IMR-90 (cell line): ENCODE measurements around the gene ACOXL. TPM values are rescaled to one million over a fixed set of nuclear protein-coding genes. Genes with fewer than 3 reads are reported as not detected.
A peak's percentile ranks its signal among the peaks of the same experiment; 100 is the strongest.

Source experiments
- ATAC-seq: fragments of 200-7000 bp; cut with Tn5 transposase; 2 replicates; pipeline ENCODE4 v1.9.1; 2020; ENCODE audit warnings: low read depth, mild to moderate bottlenecking, moderate library complexity
- BruUV-seq: library from RNA; stranded (reverse); fragments of 400-500 nt; replicated peaks from 2 replicates; lab custom pipeline; 2021; lab: Mats Ljungman, UMichigan
- CTCF ChIA-PET: fragments of 300-600 bp; formaldehyde crosslinking; extraction: SDS; loops from one replicate; lab custom pipeline; 2021; ENCODE audit warnings: antibody characterized with exemption; lab: Yijun Ruan, JAX
- POLR2A ChIA-PET: fragments of 300-600 bp; sonication (Branson Sonifier 250); formaldehyde crosslinking; loops from one replicate; lab custom pipeline; 2022; ENCODE audit warnings: antibody characterized with exemption; ENCODE audit not compliant: unreplicated experiment; lab: Charles Lee
- DNase-seq: peaks from one replicate; pipeline ENCODE4 v3.0.0; 2013
- H2AFZ ChIP-seq: replicated peaks from 2 replicates; pipeline ENCODE3; 2013; ENCODE audit warnings: low read length, mild to moderate bottlenecking; ENCODE audit not compliant: poor library complexity
- H2AK5ac ChIP-seq: 2 replicates; pipeline ENCODE4 v1.6.1; 2013; ENCODE audit warnings: low read depth, low read length, inconsistent platforms
- H2AK9ac ChIP-seq: replicated peaks from 2 replicates; pipeline ENCODE3; 2013; ENCODE audit warnings: mild to moderate bottlenecking, low read depth, low read length, moderate library complexity; ENCODE audit not compliant: poor library complexity
- H2BK120ac ChIP-seq: 2 replicates; pipeline ENCODE4 v1.6.1; 2013; ENCODE audit warnings: low read depth, low read length, inconsistent platforms
- H2BK15ac ChIP-seq: 3 replicates; pipeline ENCODE4 v1.6.1; 2013; ENCODE audit warnings: low read depth, low read length, inconsistent platforms
- H2BK20ac ChIP-seq: 2 replicates; pipeline ENCODE4 v1.6.1; 2013; ENCODE audit warnings: low read depth, mild to moderate bottlenecking, inconsistent platforms, low read length, moderate library complexity
- H2BK5ac ChIP-seq: 2 replicates; pipeline ENCODE4 v1.6.1; 2013; ENCODE audit warnings: mild to moderate bottlenecking, low read depth, low read length, inconsistent platforms; ENCODE audit not compliant: poor library complexity, severe bottlenecking
- H3K14ac ChIP-seq: replicated peaks from 2 replicates; pipeline ENCODE4 v1.6.1; 2013; ENCODE audit warnings: low read depth, low read length, inconsistent platforms
- H3K18ac ChIP-seq: 2 replicates; pipeline ENCODE4 v1.6.1; 2013; ENCODE audit warnings: low read depth, low read length, control low read depth
- H3K23ac ChIP-seq: 2 replicates; pipeline ENCODE4 v1.6.1; 2013; ENCODE audit warnings: low read depth, low read length, inconsistent platforms
- H3K27ac ChIP-seq: 2 replicates; pipeline ENCODE4 v1.5.1; 2013; ENCODE audit warnings: mild to moderate bottlenecking, control low read depth, low read length; ENCODE audit not compliant: insufficient read depth
- H3K27me3 ChIP-seq: 2 replicates; pipeline ENCODE4 v1.6.1; 2013; ENCODE audit warnings: low read length; ENCODE audit not compliant: control insufficient read depth, insufficient read depth
- H3K36me3 ChIP-seq: 2 replicates; pipeline ENCODE4 v1.6.1; 2013; ENCODE audit warnings: low read length, mixed read lengths; ENCODE audit not compliant: control insufficient read depth, insufficient read depth
- H3K4ac ChIP-seq: 2 replicates; pipeline ENCODE4 v1.6.1; 2013; ENCODE audit warnings: low read depth, low read length, inconsistent platforms
- H3K4me1 ChIP-seq: 2 replicates; pipeline ENCODE4 v1.6.1; 2013; ENCODE audit warnings: low read length, mixed read lengths; ENCODE audit not compliant: control insufficient read depth, insufficient read depth
- H3K4me2 ChIP-seq: 2 replicates; pipeline ENCODE4 v1.6.1; 2013; ENCODE audit warnings: low read depth, mild to moderate bottlenecking, control low read depth, low read length, moderate library complexity
- H3K4me3 ChIP-seq: 2 replicates; pipeline ENCODE4 v1.5.1; 2013; ENCODE audit warnings: low read depth, mild to moderate bottlenecking, control low read depth, low read length, moderate library complexity; ENCODE audit not compliant: insufficient read depth
- H3K56ac ChIP-seq: 2 replicates; pipeline ENCODE4 v1.6.1; 2013; ENCODE audit warnings: low read length, inconsistent platforms; ENCODE audit not compliant: insufficient read depth; ENCODE audit errors: extremely low read depth
- H3K79me1 ChIP-seq, 2 experiments: 2 replicates each; pipeline ENCODE4 v1.6.1; 2013; ENCODE audit warnings: low read length in 2 of 2, inconsistent platforms in 1 of 2, low read depth in 1 of 2
- H3K9ac ChIP-seq: 2 replicates; pipeline ENCODE4 v1.6.1; 2013; ENCODE audit warnings: low read depth, low read length, control low read depth
- H3K9me1 ChIP-seq: 2 replicates; pipeline ENCODE4 v1.6.1; 2013; ENCODE audit warnings: low read length, inconsistent platforms; ENCODE audit not compliant: insufficient read depth
- H3K9me3 ChIP-seq: 2 replicates; pipeline ENCODE4 v1.6.1; 2013; ENCODE audit warnings: low read length; ENCODE audit not compliant: control insufficient read depth, insufficient read depth
- H4K20me1 ChIP-seq: 2 replicates; pipeline ENCODE4 v1.6.1; 2013; ENCODE audit warnings: low read length, inconsistent platforms; ENCODE audit not compliant: insufficient read depth
- H4K5ac ChIP-seq: 2 replicates; pipeline ENCODE4 v1.6.1; 2013; ENCODE audit warnings: mild to moderate bottlenecking, low read depth, low read length, control low read depth
- H4K8ac ChIP-seq, 2 experiments: 2 replicates each; pipeline ENCODE4 v1.6.1; 2013; ENCODE audit warnings: low read depth in 2 of 2, low read length in 2 of 2, control low read depth in 1 of 2, inconsistent platforms in 1 of 2
- H4K91ac ChIP-seq: 2 replicates; pipeline ENCODE4 v1.6.1; 2013; ENCODE audit warnings: low read depth, low read length, inconsistent platforms; ENCODE audit not compliant: insufficient read depth
- ELK1 ChIP-seq: fragments of 150-350 bp; IDR thresholded peaks from 2 replicates; pipeline ENCODE4 v1.6.1; 2016; ENCODE audit warnings: low read depth, mild to moderate bottlenecking, low read length, moderate library complexity, borderline replicate concordance
- MAZ ChIP-seq: IDR thresholded peaks from 2 replicates; pipeline ENCODE4 v1.6.1; 2012; ENCODE audit warnings: low read depth, mild to moderate bottlenecking, low read length, improper control_type of control experiment, moderate library complexity, borderline replicate concordance
- MXI1 ChIP-seq: IDR thresholded peaks from 2 replicates; pipeline ENCODE4 v1.6.1; 2012; ENCODE audit warnings: low read depth, mild to moderate bottlenecking, low read length, moderate library complexity, borderline replicate concordance
- RCOR1 ChIP-seq: IDR thresholded peaks from 2 replicates; pipeline ENCODE4 v1.6.1; 2012; ENCODE audit warnings: mild to moderate bottlenecking, low read length, improper control_type of control experiment; ENCODE audit not compliant: insufficient replicate concordance
- RFX5 ChIP-seq: IDR thresholded peaks from 2 replicates; pipeline ENCODE4 v1.8.0; 2012; ENCODE audit warnings: low read depth, mild to moderate bottlenecking, low read length, moderate library complexity
- SMC3 ChIP-seq: fragments of 150-350 bp; IDR thresholded peaks from 2 replicates; pipeline ENCODE4 v1.6.1; 2016; ENCODE audit warnings: low read depth, mild to moderate bottlenecking, antibody characterized with exemption, low read length, moderate library complexity
- dilution Hi-C: fragments of 300-500 bp; cut with HindIII; formaldehyde crosslinking; loops from one replicate; pipeline ENCODE4 v1.14.3; 2018; ENCODE audit warnings: low sequenced_read_pairs; ENCODE audit not compliant: unreplicated experiment
- in situ Hi-C: fragments of 300-500 bp; cut with MboI; formaldehyde crosslinking; loops from 3 replicates; pipeline ENCODE4 v1.14.3; 2019; ENCODE audit warnings: low sequenced_read_pairs, inconsistent platforms, mixed read lengths
- intact Hi-C: fragments of 100-400 bp; cut with micrococcal nuclease; formaldehyde crosslinking; loops from 2 replicates; pipeline ENCODE4 v1.10.0; 2022
- polyA plus RNA-seq, 3 experiments: library from polyadenylated mRNA; depleted of rRNA; stranded (reverse); fragments of >200 nt; gene quantifications; 2 replicates each; pipeline ENCODE4 v1.2.3, GENCODE V29; 2012; ENCODE audit warnings: low replicate concordance in 1 of 3
- total RNA-seq: library from RNA; depleted of rRNA; stranded (reverse); fragments of >200 nt; gene quantifications from 2 replicates; pipeline ENCODE4 v1.2.3, GENCODE V29; 2012

Gene ACOXL
- total and polyA plus RNA-seq, 2 of the 4 experiments (the other 2 are of a cell fraction) = not detected

- Histone ChIP-seq H4K91ac (no peak overlapping the region), H2BK120ac (no peak overlapping the region), H4K8ac (no peak overlapping the region), H3K18ac (no peak overlapping the region), H2AK5ac (no peak overlapping the region), H3K4ac (no peak overlapping the region), H2BK20ac (no peak overlapping the region), H2AK9ac (no peak overlapping the region), H3K4me3 (no peak overlapping the region), H3K56ac (no peak overlapping the region), H3K14ac (no peak overlapping the region), H3K4me1 (no peaks in the 10 kb centered on the region), H2BK15ac (no peak overlapping the region), H3K27me3 (peaks cover 7% of the 10 kb centered on the region), H3K9me3 (no peaks in the 10 kb centered on the region), H2BK5ac (no peak overlapping the region), H3K36me3 (no peaks in the 10 kb centered on the region), H4K5ac (no peak overlapping the region), H3K23ac (no peak overlapping the region), H3K4me2 (no peak overlapping the region), H3K9ac (no peak overlapping the region), H3K9me1 (no peaks in the 10 kb centered on the region), H3K79me1 (no peaks in the 10 kb centered on the region), H3K27ac (no peak overlapping the region), H2AFZ (peak overlapping the region; percentile 47), H4K20me1 (no peaks in the 10 kb centered on the region)
- ATAC-seq (no peak), DNase-seq (no peak)
- TF ChIP-seq RFX5 (no peak), MXI1 (no peak), RCOR1 (no peak), SMC3 (no peak), ELK1 (no peak), MAZ (no peak)
- intact Hi-C loops (no loop called here), dilution Hi-C loops (no loop called here), in situ Hi-C loops (no loop called here)
- ChIA-PET POLR2A (no interaction called here), CTCF (no interaction called here)
- BruUV-seq = no TSS peak
These were observed 95.1 kb downstream of the ACOXL start for GRCh38 chr2:110827511-110827910.
